Adipocyte (in vitro differentiated cells): Measurements from ENCODE around the gene OR2V1.
"Not testable (repeated sequence)": the region's sequence is repeated elsewhere in the genome, so short reads cannot be mapped to it uniquely, and the experiment has no call there.

Source experiments
- DNase-seq: peaks from one replicate; pipeline ENCODE4 v3.0.0-alpha.2; 2015; ENCODE audit warnings: low read depth
- H3K27me3 ChIP-seq: replicated peaks from 2 replicates; pipeline ENCODE4 v1.7.0; 2013; ENCODE audit warnings: mild to moderate bottlenecking, low read length, moderate library complexity; ENCODE audit not compliant: control insufficient read depth, insufficient read depth
- H3K36me3 ChIP-seq: 2 replicates; pipeline ENCODE4 v1.7.0; 2013; ENCODE audit warnings: low read length, mild to moderate bottlenecking, moderate library complexity; ENCODE audit not compliant: control insufficient read depth, insufficient read depth, severe bottlenecking
- H3K4me1 ChIP-seq: 2 replicates; pipeline ENCODE4 v1.7.0; 2013; ENCODE audit warnings: mild to moderate bottlenecking, low read length, moderate library complexity; ENCODE audit not compliant: control insufficient read depth, insufficient read depth
- H3K4me3 ChIP-seq: 2 replicates; pipeline ENCODE4 v1.7.0; 2013; ENCODE audit warnings: mild to moderate bottlenecking, low read length, moderate library complexity
- H3K9ac ChIP-seq: 2 replicates; pipeline ENCODE4 v1.7.0; 2013; ENCODE audit warnings: mild to moderate bottlenecking, low read length, moderate library complexity
- H3K9me3 ChIP-seq: 2 replicates; pipeline ENCODE4 v1.7.0; 2013; ENCODE audit warnings: mild to moderate bottlenecking, low read length, moderate library complexity; ENCODE audit not compliant: control insufficient read depth

Gene OR2V1

DNA sequence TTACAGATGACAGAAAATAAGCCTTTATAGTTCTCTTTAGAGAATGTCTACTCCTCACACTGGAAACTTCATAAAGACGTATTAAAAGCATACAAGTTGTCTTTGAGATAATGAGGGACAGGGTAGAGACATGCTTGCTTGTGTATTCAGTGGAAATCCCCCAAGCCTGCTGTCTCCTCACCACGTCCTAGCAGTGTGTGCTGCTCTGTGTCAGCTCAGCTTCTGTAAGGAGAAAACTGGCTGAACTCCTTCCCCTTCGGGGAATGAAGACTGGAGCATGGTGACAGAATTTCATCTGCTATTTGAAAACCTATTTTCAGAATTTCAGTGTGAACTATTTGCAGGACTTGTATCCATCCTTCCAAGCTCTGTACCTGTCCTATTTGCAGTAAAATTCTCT is 25.8 kb upstream of the OR2V1 start:
- DNase-seq, result no peak
- Histone ChIP-seq H3K36me3 (no peaks in the 10 kb centered on the region), H3K27me3 (peaks cover 32% of the 10 kb centered on the region), H3K4me1 (no peaks in the 10 kb centered on the region), H3K4me3 (no peak overlapping the region), H3K9ac (no peak overlapping the region), H3K9me3 (no peaks in the 10 kb centered on the region)

DNA sequence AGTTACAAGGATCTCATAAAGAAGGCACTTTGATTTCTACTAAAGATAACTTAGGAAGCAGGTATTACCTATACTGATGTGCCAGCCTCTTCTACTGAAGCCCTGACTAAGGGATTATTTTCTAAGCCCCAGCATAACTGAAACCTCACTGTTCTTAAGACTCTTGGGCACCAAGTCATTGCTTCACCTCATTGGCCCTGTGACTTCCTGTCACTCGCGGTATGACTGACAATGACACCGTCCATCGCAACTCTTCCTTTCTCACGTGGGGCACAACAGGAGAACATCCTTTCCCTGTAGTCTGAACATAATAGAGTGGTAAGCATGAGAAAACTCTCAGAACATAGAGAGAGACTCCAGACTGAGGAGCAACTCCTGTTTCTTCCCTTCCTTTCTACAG is 22.8 kb upstream of the OR2V1 start:
- no peak for DNase-seq
- no peaks in the 10 kb centered on the region for H3K36me3 ChIP-seq
- no peak overlapping the region for H3K9ac ChIP-seq
- H3K4me1 ChIP-seq, result no peaks in the 10 kb centered on the region
- H3K9me3 ChIP-seq, result no peaks in the 10 kb centered on the region
- peaks cover 54% of the 10 kb centered on the region for H3K27me3 ChIP-seq
- H3K4me3 ChIP-seq, result no peak overlapping the region

DNA sequence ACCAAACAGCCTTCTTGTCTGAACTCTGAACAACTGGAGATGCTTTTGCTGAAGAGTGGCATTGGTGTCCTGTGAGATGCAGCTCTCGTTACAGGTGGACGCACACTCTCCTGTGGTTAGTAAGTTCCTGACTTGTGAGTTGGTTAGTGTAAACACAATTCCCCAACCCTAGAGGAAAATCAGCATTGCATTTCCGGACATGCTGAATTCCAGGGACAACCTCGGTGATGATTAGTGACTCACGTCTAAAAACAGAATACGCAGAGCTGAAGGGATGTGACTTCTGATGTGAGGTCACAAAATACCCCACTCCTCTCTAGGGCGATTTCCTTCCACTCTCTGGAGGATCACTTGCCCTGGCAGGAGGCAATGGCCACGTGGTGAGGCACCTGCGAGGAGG is 21.4 kb upstream of the OR2V1 start:
- Histone ChIP-seq H3K4me1 (no peaks in the 10 kb centered on the region), H3K9me3 (no peaks in the 10 kb centered on the region), H3K9ac (no peak overlapping the region), H3K36me3 (no peaks in the 10 kb centered on the region), H3K4me3 (no peak overlapping the region), H3K27me3 (peaks cover 66% of the 10 kb centered on the region)
- DNase-seq, result no peak

DNA sequence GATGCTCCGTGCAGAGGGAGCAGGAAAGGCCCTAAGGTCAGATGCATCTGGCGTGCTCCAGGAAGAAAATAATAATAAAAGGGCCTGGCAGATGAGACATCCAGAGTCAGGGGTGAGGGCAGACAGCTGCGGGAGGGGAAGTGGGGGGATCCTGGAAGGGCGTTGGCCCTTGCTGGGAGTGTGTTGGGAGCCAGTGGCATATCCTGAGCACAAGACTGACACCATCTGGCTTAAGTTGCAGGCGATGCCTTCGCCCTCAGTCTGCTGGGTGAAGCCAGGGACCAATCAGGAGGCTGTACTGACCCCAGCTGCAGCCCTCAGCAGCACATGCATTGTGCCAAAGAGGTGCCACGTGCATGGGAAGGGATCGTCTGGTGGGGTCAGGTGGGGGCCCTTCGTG is 20.2 kb upstream of the OR2V1 start:
- Histone ChIP-seq H3K36me3 (no peaks in the 10 kb centered on the region), H3K27me3 (peaks cover 61% of the 10 kb centered on the region), H3K9me3 (no peaks in the 10 kb centered on the region), H3K4me1 (no peaks in the 10 kb centered on the region), H3K9ac (no peak overlapping the region), H3K4me3 (no peak overlapping the region)
- no peak for DNase-seq

DNA sequence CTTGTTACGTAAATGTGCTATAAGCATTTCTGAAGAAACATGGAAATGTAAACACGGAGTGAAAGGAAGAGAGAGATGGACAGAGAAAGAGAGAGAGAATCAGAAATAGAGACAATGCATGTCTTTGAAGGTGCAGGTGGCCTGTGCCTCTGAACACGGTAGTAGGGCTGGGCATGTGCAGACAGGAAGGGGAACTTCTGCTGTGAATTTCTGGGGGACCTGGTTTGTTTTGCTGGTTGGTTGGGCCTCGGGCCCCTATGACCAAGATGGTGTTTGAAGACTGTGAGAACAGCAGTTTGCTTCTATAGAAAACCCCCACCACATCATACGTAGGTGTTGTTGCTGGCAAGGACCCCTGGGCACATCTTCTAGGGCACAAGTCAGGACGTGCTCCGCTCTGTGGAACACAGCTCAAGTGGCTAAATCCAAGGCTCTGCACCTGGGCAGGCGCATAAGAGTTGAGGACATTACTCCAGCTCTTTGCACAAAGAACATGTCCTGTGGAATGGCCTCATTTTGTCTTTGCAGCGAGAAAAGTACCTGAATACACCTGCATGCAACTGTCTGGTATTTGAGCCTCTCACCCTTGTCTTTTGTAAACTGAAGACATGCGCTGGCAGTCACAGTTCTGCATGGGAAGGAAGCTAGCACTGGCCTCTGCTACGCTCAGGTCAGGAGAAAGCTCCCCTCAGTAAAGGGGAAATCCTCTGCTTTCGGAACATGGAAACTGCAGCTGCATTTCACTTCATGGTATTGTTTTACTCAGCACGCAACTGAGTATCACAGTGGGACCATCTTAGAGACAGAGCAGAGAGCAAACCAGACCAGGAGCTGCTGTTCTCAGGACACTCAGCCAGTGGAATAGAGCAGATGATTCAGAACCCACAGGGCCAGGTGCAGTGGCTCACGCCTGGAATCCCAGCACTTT is 19.1 kb upstream of the OR2V1 start:
- H3K9me3 ChIP-seq, result no peaks in the 10 kb centered on the region
- H3K9ac ChIP-seq, result no peak overlapping the region
- H3K27me3 ChIP-seq, result peaks cover 58% of the 10 kb centered on the region
- no peak for DNase-seq
- no peaks in the 10 kb centered on the region for H3K4me1 ChIP-seq
- no peaks in the 10 kb centered on the region for H3K36me3 ChIP-seq
- no peak overlapping the region for H3K4me3 ChIP-seq

DNA sequence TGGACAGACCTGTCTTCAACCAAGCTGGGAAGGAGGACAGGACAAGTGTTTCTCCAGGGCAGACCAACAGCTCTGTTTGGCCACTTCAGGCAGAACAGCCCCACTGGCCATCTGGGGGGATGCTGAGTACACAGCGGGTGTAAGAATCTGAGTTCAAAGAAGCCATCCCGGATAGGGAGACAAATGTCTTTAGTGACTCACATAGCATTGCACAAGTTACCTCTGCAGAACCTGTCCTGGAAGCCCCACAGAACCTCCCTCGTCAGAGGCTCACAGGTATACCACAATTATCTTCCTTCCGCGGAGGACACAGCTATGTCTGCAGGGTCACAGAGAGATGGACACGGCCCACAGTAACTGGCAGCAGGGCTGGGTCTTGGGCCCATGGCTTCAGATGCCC is 18.4 kb upstream of the OR2V1 start:
- Histone ChIP-seq H3K36me3 (no peaks in the 10 kb centered on the region), H3K9ac (no peak overlapping the region), H3K27me3 (peaks cover 58% of the 10 kb centered on the region), H3K4me3 (no peak overlapping the region), H3K4me1 (no peaks in the 10 kb centered on the region), H3K9me3 (no peaks in the 10 kb centered on the region)
- DNase-seq, result no peak

DNA sequence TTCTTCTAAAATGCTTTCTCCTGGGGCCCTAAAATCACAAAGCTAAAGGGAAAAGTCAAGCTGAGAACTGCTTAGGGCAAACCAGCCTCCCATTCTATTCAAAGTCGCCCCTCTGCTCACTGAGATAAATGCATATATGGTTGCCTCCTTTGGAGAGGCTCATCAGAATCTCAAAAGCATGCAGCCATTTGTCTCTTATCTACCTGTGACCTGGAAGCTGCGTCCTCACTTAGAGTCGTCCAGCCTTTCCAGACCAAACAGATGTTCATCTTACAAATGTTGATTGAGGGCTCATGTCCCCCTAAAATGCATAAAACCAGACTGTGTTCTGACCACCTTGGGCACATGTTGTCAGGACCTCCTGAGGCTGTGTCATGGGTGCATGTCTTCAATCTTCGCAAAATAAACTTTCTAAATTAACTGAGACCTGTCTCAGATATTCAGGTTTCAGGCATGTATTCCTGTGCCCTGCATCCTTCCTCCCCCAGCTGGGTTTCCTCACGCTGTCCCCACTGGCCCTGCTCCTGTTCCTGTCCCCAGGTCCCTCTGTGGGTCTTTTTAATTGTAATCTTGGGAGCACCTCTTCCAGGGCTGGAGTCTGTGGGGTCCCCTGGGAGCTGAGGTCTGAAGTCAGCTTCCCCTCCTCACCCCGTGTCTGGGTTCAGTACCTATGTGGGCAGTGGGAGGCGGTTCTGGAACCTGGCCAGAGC is 16.1 kb upstream of the OR2V1 start, which contains the start of gene OR2V2:
Gene OR2V2, plus strand, starts transcription at position 660 of the 710 bp plus-strand sequence. CDS start 7,357 bp downstream, outside the sequence.
- peaks cover 52% of the 10 kb centered on the region for H3K27me3 ChIP-seq
- not testable (repeated sequence) for H3K4me1 ChIP-seq, H3K36me3 ChIP-seq, H3K4me3 ChIP-seq, DNase-seq, H3K9ac ChIP-seq, H3K9me3 ChIP-seq

DNA sequence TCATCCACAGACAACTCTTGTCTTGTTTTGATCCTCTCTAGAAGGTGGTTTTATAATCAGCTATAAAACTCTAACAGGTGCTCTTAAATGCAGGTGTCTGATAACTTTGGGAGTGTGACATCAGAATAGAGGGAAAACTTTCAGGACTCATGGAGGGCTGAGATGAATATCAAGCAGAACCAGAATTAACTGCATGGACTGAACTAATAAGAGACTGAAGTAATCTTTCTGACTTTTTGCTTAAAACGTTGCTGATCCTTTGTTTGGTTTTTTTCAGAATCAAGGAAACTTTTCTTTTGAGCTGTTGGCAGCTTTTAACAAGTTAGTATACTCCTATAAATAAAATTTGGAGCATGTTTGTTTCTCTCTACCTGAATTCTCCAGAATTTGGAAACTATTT is 14.2 kb upstream of the OR2V1 start:
- no peak overlapping the region for H3K9ac ChIP-seq
- H3K27me3 ChIP-seq, result peaks cover 44% of the 10 kb centered on the region
- no peak overlapping the region for H3K4me3 ChIP-seq
- no peak for DNase-seq
- no peaks in the 10 kb centered on the region for H3K4me1 ChIP-seq
- H3K36me3 ChIP-seq, result no peaks in the 10 kb centered on the region
- no peaks in the 10 kb centered on the region for H3K9me3 ChIP-seq

DNA sequence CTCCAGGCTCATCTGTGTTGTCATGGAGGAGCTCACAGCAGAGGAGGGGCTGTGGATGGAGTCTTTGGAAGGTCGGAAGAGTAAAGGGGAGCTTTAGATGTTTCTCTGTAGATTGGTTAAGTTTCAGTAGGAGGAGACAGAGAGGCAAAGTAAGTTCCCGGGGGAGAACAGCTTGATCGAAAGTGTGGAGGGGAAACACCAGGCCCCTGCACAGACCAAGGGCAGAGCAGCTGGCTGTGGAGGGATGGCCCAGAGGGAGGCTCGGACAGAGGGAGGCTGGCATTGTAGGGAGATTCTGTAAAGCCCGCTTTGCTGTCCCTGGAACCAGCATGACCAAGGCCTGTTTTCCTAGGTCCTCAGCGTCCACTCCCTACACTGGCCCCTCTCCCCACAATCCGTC is 11.1 kb upstream of the OR2V1 start:
- Histone ChIP-seq H3K4me1 (no peaks in the 10 kb centered on the region), H3K27me3 (peaks cover 21% of the 10 kb centered on the region), H3K36me3 (no peaks in the 10 kb centered on the region), H3K9me3 (no peaks in the 10 kb centered on the region), H3K4me3 (no peak overlapping the region), H3K9ac (no peak overlapping the region)
- DNase-seq, result no peak

DNA sequence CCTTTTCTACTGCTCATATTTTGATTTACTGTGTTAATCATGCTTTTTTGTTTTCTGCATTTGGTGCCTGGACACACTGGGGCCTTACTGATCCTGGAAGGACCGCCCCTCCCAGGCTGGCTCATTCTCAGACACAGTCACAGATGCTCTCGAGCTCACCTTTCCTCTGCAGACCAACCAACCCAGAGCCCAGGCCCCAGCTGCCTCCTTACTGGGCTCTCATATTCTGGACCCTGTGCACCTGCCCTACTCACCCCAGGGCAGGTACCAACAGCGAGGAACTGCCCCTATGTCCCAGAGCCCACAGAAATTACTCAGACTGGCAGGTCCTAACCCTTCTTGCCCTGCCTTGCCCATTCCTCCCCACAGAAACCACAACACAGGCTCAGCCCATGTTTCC is 9.8 kb upstream of the OR2V1 start:
- no peaks in the 10 kb centered on the region for H3K36me3 ChIP-seq
- no peaks in the 10 kb centered on the region for H3K9me3 ChIP-seq
- no peak for DNase-seq
- H3K4me3 ChIP-seq, result no peak overlapping the region
- peaks cover 15% of the 10 kb centered on the region for H3K27me3 ChIP-seq
- no peaks in the 10 kb centered on the region for H3K4me1 ChIP-seq
- no peak overlapping the region for H3K9ac ChIP-seq

GRCh38 chr5:181138258-181138657 is 7.3 kb upstream of the OR2V1 start:
- Histone ChIP-seq H3K27me3 (peaks cover 9% of the 10 kb centered on the region), H3K36me3 (no peaks in the 10 kb centered on the region), H3K4me1 (peaks cover 15% of the 10 kb centered on the region), H3K4me3 (no peak overlapping the region), H3K9ac (no peak overlapping the region), H3K9me3 (no peaks in the 10 kb centered on the region)
- no peak for DNase-seq
